HG03060 (cell line): Measurements from ENCODE around the gene SRGAP3.

Experiments
- ATAC-seq: cut with Tn5 transposase; IDR thresholded peaks from one replicate; pipeline ENCODE4 v1.9.1; 2021; ENCODE audit warnings: low read depth, moderate number of reproducible peaks; ENCODE audit not compliant: unreplicated experiment

SRGAP3 gene

DNA sequence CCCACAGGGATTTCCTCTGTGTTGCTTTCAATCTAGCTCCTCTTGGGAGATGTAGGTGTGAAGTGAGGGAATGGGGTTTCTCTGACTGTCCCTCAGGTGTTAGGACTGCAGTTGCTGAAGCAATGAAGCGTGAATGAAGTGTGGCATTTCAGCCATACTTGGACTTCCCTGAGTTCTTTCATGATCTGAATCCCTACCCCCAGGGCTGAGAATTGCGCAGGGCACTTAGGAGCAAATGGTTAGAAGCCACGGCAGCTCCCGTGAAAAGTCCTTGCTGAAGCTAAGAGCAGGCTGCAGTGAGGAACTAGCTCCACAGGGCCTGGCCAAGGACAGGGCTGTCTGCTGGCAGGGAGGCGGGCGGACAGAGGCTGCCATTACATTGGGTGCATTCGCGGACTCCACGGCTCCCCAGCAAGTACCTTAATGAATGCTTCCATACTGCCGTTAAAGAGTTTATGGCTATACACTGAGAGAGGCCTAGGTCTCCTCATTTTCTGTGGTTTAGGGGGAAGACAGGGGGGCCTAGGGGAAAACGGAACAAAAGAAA is 217.1 kb downstream of the SRGAP3 start:
- no peak for ATAC-seq

DNA sequence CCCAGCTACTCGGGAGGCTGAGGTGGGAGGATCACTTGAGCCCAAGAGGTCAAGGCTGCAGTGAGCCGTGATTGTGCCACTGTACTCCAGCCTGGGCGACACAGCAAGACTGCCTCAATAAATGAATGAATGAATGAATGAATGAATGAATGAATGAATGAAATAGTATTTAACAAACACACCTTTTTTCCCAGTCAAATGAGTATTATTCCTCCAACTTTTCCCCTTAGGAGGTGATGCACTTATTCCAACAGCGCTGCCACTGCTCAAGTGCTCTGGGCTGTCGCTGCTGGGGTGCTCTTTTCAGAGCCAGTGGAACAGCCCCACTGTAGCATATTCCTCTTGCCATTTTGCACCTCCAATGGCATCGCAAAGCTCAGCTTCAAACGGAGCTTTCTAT is 219.4 kb downstream of the SRGAP3 start:
- no peak for ATAC-seq

DNA sequence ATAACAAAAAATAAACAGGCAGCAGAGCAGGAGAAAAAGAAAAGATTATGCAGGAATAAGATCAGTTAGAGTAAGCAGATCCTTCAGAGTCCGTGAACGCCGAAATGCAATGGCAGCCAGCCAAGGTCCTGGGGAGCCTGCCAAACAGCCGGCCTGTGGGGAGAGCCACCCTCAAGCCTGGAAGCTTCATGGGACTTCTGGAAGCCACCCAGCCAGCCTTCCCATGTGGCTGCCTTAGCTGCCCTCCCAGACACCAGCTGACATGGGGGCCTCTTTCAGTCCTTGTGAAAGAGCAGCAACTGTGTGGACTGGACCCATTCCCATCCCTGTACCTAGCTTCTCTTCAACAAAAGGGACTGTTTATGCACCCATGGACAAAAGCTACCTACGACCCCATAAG is 221.3 kb downstream of the SRGAP3 start:
- ATAC-seq = no peak

DNA sequence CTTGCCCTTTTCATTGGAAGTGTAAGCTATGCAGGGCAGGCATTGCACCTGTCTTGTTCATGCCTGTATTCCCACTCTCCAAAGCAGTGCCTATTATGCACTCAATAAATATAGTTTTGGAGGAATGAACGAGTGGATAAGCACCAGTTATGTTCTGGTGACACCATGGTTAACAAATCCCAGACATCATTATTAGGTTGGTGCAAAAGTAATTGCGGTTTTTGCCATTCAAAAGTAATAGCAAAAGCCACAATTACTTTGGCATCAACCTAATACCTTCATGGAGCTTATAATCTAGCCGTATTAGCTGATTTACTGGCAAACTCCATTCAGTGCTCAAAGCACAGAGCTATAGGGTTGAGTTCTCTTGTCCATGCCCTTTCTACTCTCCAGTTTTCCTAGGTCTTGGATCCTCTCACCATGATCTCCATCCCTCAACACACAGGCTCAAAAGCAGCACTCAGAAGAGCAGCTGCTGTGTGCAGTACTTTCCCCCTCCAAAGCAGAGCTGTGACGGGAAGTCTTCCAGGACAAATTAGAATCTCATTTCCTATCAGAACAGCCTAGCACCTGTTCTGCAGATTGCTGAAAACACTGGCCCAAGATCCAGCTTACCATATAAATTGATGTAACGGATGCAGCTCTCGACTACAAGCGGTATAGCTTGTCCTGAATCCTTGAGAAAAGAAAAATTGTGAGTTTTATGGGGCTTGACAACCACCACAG is 223.0 kb downstream of the SRGAP3 start:
- no peak for ATAC-seq

DNA sequence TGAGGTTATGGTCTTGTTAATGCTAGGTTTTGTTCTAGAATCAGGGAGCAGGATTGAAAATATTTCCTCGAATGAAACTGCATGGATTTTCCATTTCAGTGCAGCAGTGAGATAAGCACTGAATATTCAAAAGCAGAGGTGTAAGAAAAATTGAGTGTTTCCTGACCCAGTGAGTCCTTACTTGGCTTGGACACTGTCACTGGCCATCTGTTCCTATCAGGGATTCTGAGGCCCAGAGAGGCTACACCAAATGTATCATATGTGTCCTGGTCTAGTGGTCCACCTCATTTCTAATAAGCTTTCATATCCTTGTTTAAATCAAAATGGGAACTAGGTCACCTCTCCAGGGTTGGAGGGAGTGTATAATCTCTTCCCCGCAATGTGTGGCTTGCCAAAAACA is 225.1 kb downstream of the SRGAP3 start:
- no peak for ATAC-seq

DNA sequence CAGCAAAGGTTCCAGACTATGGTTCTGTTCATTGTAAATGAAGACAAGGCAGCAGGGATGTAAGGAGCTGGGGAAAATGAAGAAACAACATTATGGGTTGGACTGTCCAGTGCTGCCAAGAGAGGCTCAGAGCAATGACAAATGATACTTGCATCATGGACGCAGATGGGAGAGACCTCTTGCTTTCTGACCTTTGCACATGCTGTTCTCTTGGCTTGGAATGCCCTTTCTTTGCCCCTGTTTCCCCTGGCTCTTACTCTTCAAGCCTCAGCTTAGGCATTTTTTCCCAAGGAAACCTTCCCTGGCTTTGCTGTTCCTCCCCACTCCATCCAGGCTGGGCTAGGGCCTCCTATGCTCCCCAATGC is 226.2 kb downstream of the SRGAP3 start:
- ATAC-seq = no peak

DNA sequence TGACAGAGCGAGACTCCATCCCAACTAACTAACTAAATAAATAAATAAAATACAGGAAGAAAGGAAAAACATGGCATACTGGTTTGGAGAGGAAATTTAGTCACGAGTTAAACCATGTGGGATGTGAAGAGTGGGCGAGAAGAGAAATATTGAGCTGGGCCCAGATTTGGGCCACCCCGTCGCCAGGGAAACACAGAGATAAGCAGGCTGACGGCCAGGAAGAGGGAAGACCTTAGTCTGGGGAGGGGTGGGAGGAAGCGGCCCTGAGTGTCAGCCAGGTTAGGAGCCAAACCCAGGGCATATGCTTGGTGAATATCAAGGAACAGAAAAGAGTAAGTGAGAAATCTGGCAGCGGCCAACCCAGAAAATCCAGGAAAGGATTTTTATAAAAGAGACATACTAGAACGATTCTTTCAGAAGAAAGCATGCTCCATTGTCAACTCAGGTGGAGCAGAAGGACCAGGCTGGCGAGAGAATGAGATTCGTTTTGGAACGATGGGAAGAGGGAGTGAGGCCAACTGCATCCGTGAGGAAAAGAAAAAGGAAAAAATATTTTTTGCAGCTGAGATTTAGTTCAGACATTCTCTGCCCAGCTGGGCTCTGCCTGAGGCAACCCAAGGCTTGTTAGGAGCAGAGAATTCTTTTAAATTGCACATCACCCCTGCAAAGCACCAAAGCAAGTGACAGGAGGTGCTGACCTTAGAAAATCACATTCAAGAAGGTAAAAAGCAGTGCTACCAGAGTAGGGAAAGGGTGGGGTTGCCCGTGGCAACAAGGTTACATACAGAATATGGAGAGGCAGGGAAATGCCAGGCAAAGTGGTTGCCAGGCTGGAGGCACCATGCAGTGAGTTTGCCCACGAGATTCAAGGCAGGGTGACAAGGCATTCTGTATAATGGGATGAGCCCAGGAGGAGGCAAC is 226.9 kb downstream of the SRGAP3 start:
- no peak for ATAC-seq

DNA sequence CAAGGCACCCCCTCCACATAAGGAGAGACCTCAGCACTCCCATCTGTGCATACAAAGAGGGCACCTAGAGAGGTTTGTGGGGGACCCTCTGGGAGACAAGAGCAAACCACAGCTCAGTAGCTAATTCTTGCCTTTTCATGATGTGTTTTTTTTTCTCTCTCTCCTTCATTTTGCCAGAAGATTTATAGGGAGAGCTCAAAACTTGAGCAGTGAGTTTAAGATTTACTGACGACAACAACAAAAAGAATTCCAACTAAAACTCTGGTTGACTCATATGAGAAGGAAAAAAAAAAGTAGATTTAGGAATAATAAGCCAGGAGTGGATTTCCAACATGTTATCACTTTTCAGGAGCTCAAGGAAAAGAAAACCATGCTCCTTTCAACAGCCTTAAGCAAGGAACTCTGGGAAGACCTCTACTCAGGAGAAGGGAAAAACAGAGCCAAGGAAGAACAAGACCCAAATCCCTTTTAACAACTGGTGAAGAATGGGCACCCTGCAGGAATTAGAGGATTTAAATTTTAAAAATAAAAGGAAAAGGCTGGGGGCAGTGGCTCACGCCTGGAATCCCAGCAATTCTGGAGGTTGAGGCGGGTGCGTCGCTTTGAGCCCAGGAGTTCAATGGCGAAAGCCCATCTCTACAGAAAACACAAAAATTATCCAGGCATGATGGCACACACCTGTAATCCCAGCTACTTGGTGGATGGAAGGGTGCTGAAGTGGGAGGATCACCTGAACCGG is 228.0 kb downstream of the SRGAP3 start:
- ATAC-seq = no peak

DNA sequence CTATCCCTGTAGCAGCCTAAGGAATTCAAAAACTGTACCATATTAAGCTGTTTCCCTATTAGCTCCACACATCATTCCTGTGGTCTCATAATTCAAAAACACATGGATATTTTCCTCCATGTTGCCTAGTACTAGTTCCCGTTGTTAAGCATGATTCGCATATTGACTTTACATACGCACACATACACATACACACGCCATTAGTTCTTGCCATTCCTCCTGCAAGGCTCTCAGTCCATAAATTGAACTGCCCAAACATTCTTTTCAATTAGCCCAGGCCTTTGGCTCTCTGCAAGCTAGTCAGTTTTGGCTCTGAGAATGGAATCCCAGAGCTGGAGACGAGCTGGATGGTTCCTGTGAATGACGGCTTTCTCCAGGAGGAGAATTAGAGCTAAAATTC is 229.0 kb downstream of the SRGAP3 start:
- no peak for ATAC-seq

DNA sequence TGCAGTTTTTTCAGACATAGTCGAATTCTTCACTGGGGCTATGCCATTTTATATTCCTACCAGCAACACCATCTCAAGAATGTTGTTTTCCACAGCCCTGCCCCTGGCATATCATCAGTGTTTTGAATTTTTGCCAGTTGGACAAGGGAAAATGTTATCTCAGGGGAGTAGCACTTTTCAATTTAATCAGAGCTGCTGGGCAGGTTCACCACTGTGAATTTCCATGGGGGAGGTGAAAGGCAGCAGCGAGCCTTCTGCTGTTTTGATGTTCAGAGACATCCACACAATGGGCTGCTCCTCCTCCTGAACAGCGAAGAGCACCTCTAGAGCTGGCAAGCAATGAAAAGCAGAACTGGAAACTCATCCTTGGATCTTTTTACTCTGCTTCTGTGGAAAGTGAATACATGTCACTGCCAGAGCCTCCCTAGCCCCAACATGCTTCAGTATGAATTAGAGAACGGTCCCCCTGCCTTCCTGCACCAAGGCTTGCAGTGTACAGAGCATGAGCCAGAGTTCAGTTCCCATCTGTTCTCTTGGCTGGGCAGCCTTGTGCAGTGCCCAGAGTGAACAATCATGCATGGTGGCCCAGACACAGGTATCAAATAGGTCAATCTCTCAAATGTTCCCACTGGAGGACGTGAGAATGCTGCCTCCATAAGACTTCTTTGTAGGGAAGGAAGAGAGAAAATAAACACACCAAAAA is 230.0 kb downstream of the SRGAP3 start:
- no peak for ATAC-seq

DNA sequence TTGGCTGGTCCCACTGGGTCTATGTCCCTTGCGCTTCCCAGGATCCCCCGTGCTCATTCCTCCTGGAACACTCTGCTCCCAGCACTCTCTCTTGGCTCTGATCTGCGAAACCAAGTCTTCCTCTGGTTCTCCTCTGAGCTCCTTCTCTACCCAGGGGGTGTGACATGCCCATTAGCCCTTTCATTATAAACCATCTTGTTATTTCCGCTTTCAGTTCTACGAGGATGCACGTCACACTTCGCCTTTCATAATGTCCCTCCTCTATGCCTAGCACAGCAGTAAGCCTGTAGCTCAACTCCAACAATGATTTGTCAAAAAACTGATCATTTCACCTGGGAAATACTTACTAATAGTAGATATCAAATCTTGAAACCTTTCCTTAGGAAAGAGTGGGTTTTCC is 234.2 kb downstream of the SRGAP3 start:
- ATAC-seq = no peak

DNA sequence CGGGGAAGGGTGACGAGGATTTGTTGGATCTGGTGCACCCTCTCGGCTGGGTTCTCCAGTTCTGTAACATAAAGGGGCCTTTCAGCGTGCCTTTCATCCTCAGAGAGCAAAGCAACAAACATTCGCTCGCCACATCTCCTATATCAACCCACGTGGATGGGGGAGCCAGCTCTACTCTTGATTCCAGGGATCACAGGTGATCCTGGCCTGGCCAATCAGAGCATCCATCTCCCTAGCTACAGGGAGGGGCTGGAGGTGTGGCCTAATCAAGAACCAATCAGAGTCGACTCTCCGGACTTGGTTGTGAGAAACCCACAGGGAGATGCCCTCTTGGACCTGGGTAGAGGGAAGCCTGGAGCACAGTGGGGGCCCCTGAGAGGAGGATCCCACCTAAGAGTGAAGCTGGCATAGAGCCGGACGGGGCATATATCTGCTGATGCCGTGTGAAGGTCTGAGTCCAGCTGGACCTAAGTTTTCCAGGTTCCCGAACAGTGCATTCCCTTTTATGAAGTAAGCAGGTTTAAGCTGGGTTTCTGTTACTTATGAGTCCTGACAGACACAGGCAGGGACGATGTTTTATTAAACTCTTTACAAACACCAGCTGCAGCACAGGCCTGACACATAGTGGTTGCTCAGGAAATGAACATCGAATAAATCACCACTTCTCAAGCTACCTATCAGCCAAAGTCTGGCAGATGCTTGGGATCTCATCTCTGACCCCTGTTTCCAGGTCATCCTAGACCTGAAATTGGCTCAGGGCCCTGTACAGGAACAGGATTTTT is 235.5 kb downstream of the SRGAP3 start:
- ATAC-seq = no peak

DNA sequence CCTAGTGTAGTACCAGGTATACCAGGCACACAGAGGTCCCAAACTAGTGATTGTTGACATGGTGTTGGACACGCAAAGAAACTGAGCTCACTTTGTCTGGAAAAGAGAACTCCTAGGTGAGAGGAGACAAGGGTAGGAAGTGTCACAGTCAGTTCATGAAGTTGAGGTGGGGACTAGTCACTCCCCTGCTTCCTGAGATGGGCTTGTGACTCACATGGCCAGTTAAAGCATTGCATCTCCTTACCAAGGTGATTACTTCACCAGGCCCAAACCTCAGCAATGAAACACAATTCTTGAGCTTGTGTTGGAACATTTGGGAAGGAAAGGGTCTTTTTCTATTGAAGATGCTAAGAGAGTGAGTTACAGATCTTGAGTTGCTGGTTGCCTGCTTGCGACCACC is 236.9 kb downstream of the SRGAP3 start:
- ATAC-seq = no peak

DNA sequence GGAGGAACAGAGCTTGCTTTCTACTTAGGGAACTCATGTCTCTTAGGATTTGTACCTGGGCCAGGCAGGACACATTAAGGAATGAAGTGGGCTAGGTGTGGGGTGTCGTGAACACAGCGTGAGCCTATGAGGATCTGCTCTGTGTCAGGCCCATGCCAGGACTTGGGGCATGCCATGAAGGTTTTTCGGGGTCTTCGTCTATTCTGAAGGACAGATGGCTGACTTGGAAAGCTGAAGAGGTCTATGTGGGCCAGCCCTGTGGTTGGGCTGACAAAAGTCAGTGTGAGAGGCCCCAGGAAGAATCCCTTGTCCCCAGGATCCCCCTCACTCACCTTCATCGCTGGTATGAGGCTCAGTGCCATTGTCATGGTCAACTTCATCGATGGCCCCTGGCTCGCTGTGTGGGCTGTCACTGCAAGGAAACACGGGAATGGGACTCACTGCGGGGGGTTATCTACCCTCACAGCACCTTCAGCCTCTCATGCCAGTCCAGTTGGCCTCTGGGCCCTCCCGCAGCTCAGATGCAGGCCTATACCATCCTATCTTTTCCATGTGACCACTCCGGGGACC is 239.4 kb downstream of the SRGAP3 start:
- ATAC-seq = no peak

DNA sequence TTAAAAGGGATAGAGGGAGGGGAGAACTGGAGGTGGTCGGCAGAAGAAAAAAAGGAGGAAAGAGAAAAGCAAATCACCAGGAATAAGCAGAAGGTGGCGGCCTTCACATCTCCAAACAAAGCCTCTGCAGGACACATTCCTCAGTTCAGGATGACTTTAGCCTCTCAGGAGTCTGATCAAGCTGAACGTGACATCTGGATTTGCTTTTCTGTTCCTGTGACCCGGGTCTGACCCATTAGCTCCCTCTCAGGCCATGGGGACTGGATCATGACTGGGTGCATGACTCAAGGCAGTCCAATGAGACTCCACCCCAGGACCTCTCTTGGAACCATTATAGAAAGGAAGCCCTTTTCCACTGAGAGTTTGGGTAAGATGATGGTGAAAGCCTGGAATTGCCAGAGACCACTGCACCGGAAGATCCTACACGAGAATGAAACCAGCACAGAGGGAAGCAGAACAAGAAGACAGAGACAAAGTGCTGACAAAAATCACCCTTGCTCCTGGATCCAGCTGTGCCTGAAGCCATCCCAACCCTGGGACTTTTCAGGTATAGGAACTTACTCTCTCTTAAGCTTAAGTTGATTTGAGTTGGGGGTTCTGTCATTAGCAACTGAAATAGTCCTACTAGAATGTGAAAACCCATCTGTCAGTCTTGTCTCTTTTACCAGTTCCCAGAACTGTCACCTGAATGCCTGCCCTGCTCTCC is 240.7 kb downstream of the SRGAP3 start:
- ATAC-seq = no peak

DNA sequence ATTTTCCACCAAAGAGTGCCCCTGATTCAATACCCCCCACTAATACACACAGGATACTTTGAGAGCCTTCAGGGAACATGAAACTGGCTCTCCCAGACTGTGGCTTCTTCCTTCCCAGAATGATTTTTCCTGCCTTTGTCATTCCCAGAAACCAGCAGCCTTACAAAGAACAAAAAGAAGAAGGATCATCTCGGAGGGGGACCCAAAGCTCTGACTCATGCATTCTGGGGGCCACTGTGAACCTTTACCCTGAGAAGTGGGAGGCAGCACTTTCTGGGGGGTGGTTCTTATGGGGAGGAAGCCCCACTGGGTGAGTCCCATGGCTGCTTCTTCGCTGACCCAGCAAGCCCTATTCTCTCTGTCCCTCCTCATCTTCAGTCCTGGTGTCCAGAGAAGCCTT is 241.5 kb downstream of the SRGAP3 start:
- no peak for ATAC-seq

DNA sequence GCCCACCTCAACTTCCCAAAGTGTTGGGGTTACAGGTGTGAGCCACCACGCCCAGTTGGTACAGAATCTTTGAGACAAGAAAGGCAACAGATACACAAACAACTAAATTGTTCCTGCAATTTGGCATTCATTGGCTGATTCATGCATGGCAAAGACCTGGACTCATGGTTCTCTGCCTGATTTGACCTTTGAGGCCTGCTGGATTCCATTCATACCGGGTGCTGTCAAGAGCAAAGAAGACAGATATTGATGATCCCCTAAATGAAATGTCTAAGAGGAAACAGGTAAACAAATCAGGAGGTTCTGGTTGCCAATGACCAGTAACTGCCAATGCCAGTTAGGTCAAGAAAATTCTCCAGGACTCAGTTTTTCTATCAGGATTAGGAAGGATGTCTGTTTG is 242.2 kb downstream of the SRGAP3 start:
- no peak for ATAC-seq

DNA sequence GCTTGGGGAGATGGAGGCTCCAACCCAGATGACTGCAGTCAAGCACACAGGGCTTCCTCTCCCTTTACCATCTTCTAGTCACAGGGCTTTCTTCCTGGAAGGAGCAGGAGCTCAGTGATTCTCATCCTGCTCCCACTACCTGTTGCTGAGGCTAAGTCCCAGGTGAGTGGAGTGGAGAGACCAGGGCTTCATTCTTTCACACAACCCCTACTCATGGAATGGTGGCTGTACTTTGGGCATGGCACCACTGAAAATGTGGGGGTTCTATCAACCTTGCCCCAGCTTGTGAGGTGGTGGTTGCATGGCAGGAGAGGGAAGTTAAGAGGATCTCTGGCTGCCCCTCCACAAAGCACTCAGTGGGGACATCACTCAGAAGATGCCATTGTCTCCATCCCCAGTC is 249.4 kb downstream of the SRGAP3 start:
- ATAC-seq = no peak

DNA sequence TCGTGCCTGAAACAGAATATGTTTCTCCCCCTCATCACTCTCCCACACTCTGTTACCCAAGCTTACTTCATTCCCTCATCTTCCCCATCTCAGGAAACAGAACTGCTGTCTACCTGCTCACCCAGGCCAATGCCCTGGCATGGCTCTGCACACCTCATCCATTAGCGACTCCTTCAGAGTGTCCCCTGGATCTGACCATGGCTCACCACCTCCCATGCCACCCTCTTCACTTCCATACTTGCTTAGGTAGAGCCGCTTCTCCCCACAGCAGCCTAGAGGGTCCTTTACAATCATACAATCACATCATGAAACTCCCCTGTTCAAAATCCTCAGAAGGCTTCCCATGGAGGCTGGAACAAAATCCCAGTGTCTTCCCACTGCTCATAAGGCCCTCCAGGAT is 252.3 kb downstream of the SRGAP3 start:
- ATAC-seq = no peak
